Pancreas (tissue), 10 donors: Measurements from ENCODE around the gene FAM234A. TPM values are rescaled to one million over a fixed set of nuclear protein-coding genes. Genes with fewer than 3 reads are reported as not detected.

Source experiments
- ATAC-seq, 4 donors: fragments of 200-7000 bp; cut with Tn5 transposase; one replicate each; pipeline versions ENCODE4 v1.8.0 to v1.9.1; 2020; ENCODE audit warnings: mild to moderate bottlenecking in 4 of 4, moderate library complexity in 4 of 4
- DNase-seq, 6 donors: peaks; one replicate each; pipeline ENCODE4 v3.0.0-alpha.2; 2020
- FAIRE-seq: peaks from 2 replicates; lab custom pipeline; 2012; peaks lifted over from hg19 to GRCh38; lab: Jason Lieb, UNC
- H3K27ac ChIP-seq, 4 donors: fragments of 200-600 bp; sonication (generic); 1 replicate in 3 of 4; 2 replicates in 1 of 4; pipeline versions ENCODE4 v1.5.0 to v1.8.0; 2020
- H3K27me3 ChIP-seq, 4 donors: fragments of 200-600 bp; one replicate each; pipeline ENCODE4 v1.8.0; 2021
- H3K36me3 ChIP-seq, 3 donors: fragments of 200-600 bp; sonication (generic) in 1 of 3; one replicate each; pipeline versions ENCODE4 v1.5.0 to v1.8.0; 2020 to 2021
- H3K4me1 ChIP-seq, 3 donors: fragments of 200-600 bp; one replicate each; pipeline ENCODE4 v1.8.0; 2021
- H3K4me3 ChIP-seq, 4 donors: fragments of 200-600 bp; sonication (generic) in 2 of 4; one replicate each; pipeline versions ENCODE4 v1.5.0 to v1.8.0; 2020 to 2021
- H3K9me3 ChIP-seq, 4 donors: fragments of 200-600 bp; one replicate each; pipeline ENCODE4 v1.8.0; 2021
- CTCF ChIP-seq, 4 donors: fragments of 200-600 bp; sonication (generic) in 3 of 4; IDR thresholded peaks; one replicate each; pipeline versions ENCODE4 v1.5.0 to v1.8.0; 2021; ENCODE audit warnings: antibody characterized with exemption in 4 of 4
- WGBS, 2 donors: extraction: QIAGEN DNeasy Blood & Tissue Kit; methylation state at CpG; one replicate each; pipeline ENCODE4 v1.1.7; 2013; 5-methylcytosine and 5-hydroxymethylcytosine counted together
- intact Hi-C, 3 donors: fragments of 100-400 bp; cut with DNase I; formaldehyde crosslinking; loops; one replicate each; pipeline versions ENCODE4 v1.11.1 to v1.14.2; 2022
- polyA plus RNA-seq, 2 donors: library from polyadenylated mRNA; stranded (reverse); fragments of 200-250 nt; gene quantifications; one replicate each; pipeline ENCODE4 v1.2.3, GENCODE V29; 2013
- total RNA-seq, 6 donors: library from RNA; stranded (reverse); fragmentation: NEBNext Ultra II Directional in 4 of 6; extraction: Animal tissue kit (Norgen Biotek cat#: 25700) in 4 of 6; gene quantifications; one replicate each; pipeline versions ENCODE4 v1.2.1 to v1.2.4, GENCODE V29; 2021 to 2023
- donor health status: healthy with polysubstance abuse.
- donor health status: DM: no; HTN: no; CAD: no; lungs with moderate emphysema.
- donor health status: DM: no; HTN: no; CAD: no.
- donor health status: control.
- donor health status: control.
- donor health status: Bipolar disorder and iron deficiency.
- donor health status: DM: yes; HTN: yes; CAD: no.
- donor health status: DM: no; HTN: no; CAD: no.
- donor health status: DM: no; HTN: no; CAD: no.
- donor health status: DM: yes; HTN: yes; CAD: no.

FAM234A gene
- total and polyA plus RNA-seq, 8 donors = 34.2 to 51.2 (median 40.4) TPM

GRCh38 chr16:212999-213398, 21.6 kb upstream of the FAM234A start:
- Histone ChIP-seq H3K36me3 (peaks cover 0 to 17% (median 1%) of the 10 kb centered on the region in 3 donors), H3K27ac (no peak overlapping the region), H3K4me1 (no peaks in the 10 kb centered on the region), H3K9me3 (no peaks in the 10 kb centered on the region), H3K4me3 (no peak overlapping the region), H3K27me3 (no peaks in the 10 kb centered on the region)
- WGBS, 2 donors = 90 to 91% methylated on average over 3 of the region's 3 CpGs
- intact Hi-C loops = no loop called here
- ATAC-seq (no peak), DNase-seq (peak in 1 of 6 donors; percentile 9), FAIRE-seq (no peak)
- TF ChIP-seq CTCF (IDR thresholded peaks at IDR 0.05) = no peak

- Histone ChIP-seq H3K9me3 (no peaks in the 10 kb centered on the region), H3K4me1 (no peaks in the 10 kb centered on the region), H3K27me3 (no peaks in the 10 kb centered on the region), H3K36me3 (peaks cover 0 to 52% (median 6%) of the 10 kb centered on the region in 3 donors), H3K27ac (no peak overlapping the region), H3K4me3 (no peak overlapping the region)
- ATAC-seq (no peak), DNase-seq (no peak), FAIRE-seq (no peak)
- intact Hi-C loops = no loop called here
- no peak for TF ChIP-seq CTCF (IDR thresholded peaks at IDR 0.05)
- WGBS, 2 donors = 60 to 65% methylated on average over 4 of the region's 4 CpGs
These were observed 14.6 kb upstream of the FAM234A start for GRCh38 chr16:220021-220420.

- peaks cover 6 to 16% (median 10%) of the 10 kb centered on the region in 3 donors for H3K4me1 ChIP-seq
- no peak for DNase-seq
- no peaks in the 10 kb centered on the region for H3K9me3 ChIP-seq
- peak; percentile 10 to 28 (median 12) for ATAC-seq
- FAIRE-seq = no peak
- peaks cover 0 to 29% (median 0%) of the 10 kb centered on the region in 3 donors for H3K36me3 ChIP-seq
- H3K27ac ChIP-seq = peak overlapping the region; percentile 89 to 94 (median 92)
- TF ChIP-seq CTCF (IDR thresholded peaks at IDR 0.05) = no peak
- no peaks in the 10 kb centered on the region for H3K27me3 ChIP-seq
- intact Hi-C loops = loop anchor here in 1 of 3 donors (5.0 kb wide), 1 partner anchor 49 kb away; the partner anchor contains the start of gene RGS11
- peak overlapping the region; percentile 84 to 98 (median 88) for H3K4me3 ChIP-seq
- 12 to 19% methylated on average over 9 of the region's 9 CpGs for WGBS, 2 donors
These were observed 6.3 kb upstream of the FAM234A start for GRCh38 chr16:228151-228851.

- intact Hi-C loops = loop anchor here in 1 of 3 donors (5.0 kb wide), 1 partner anchor 48 kb away; the partner anchor contains the start of gene RGS11
- peaks cover 0 to 22% (median 0%) of the 10 kb centered on the region in 3 donors for H3K36me3 ChIP-seq
- TF ChIP-seq CTCF (IDR thresholded peaks at IDR 0.05) = no peak
- H3K27me3 ChIP-seq = no peaks in the 10 kb centered on the region
- H3K4me3 ChIP-seq = peak within 1 kb of the TSS; percentile 84 to 98 (median 88)
- DNase-seq = peak; percentile 76 to 95 (median 82)
- ATAC-seq = peak; percentile 88 to 97 (median 95)
- FAIRE-seq = no peak
- peak within 1 kb of the TSS; percentile 89 to 94 (median 92) for H3K27ac ChIP-seq
- peaks cover 6 to 16% (median 10%) of the 10 kb centered on the region in 3 donors for H3K4me1 ChIP-seq
- WGBS, 2 donors = 1 to 2% methylated on average over 60 to 88 of the region's 88 CpGs
- H3K9me3 ChIP-seq = no peaks in the 10 kb centered on the region
These were observed 5.5 kb upstream of the FAM234A start, which contains the start of gene LUC7L for GRCh38 chr16:228852-229730. TSS of gene LUC7L (minus strand) at chr16:229449. CDS start at chr16:229339, 110 bp downstream.
